KOPT-K1 (cell line): Measurements from ENCODE around the gene DNAH14.

ENCODE experiments used
- H3K27ac ChIP-seq: fragments of 200-600 bp; sonication (generic); 2 replicates; pipeline ENCODE4 v1.5.1; 2016; ENCODE audit warnings: antibody characterized with exemption, mild to moderate bottlenecking, low read depth, low read length; ENCODE audit not compliant: poor library complexity, severe bottlenecking
- H3K36me3 ChIP-seq: fragments of 200-600 bp; sonication (generic); 2 replicates; pipeline ENCODE4 v1.5.1; 2017; ENCODE audit warnings: antibody characterized with exemption, mild to moderate bottlenecking, low read length, moderate library complexity; ENCODE audit not compliant: insufficient read depth
- H3K9me3 ChIP-seq: fragments of 200-600 bp; sonication (generic); 2 replicates; pipeline ENCODE4 v1.5.1; 2017; ENCODE audit warnings: antibody characterized with exemption, low read length, mild to moderate bottlenecking; ENCODE audit not compliant: insufficient read depth, poor library complexity, severe bottlenecking

Gene DNAH14

DNA sequence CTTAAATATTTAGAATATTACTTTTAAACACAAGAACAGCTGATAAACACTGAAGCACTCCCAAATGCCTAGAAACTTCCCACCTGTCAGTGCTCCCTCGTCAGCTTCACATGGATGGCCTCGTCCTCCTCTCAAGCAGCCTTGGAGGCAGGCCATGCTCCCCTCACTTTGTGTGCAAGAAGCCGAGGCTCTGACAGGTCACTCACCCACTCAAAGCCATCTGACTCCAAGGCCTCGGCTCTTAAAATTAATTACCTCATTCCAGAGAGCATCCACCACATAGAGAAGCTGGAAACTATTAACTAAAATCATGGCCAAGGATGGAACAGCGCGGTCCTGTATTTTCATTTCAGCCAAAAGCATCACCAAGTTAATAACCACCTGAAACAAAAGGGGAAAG is 480.6 kb downstream of the DNAH14 start:
- H3K27ac ChIP-seq = no peak overlapping the region
- H3K36me3 ChIP-seq = peaks cover 100% of the 10 kb centered on the region
- no peaks in the 10 kb centered on the region for H3K9me3 ChIP-seq

DNA sequence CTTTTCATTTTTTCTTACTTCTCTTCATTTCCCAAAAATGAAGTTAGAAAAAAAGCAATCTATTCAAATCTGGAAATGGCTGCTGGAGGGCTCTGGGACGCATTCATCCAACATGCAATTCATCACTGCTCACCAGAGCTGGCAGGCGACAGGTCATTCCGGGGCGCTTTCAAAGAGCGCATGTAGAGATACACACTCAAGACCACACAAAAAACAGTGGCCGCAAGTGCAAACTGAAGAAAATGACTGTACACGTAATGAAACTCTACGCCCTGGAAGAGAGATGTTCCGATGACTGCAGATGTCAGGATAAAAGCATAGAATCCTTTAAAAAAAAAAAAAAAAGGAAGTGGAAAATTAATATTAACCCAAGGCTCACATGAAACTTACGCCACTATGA is 482.8 kb downstream of the DNAH14 start:
- no peaks in the 10 kb centered on the region for H3K9me3 ChIP-seq
- peaks cover 100% of the 10 kb centered on the region for H3K36me3 ChIP-seq
- H3K27ac ChIP-seq = no peak overlapping the region

DNA sequence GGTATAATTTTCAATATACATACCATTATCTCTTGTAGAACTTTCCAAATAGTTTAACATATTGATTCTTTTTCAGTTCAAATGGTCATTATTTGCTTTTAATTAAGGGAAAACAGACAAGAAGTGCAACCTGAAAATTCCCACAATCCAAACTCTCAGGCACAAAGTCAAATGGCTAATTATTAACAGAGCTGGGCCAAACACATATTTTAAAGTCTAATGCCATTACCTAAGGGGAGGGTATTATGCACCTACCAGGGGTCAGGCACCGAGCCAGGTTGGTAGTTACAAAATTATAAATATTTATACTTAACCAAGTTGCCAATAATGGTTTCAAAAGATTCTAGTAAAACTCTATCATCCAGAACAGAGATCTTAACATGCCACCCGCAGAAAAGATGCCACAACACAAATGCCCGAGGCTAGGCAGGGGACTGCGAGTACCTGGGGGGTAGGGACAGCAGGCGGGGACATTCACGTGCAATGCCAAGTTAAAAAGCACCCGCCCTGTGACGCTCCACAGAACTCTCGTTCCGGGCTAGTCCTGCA is 483.4 kb downstream of the DNAH14 start:
- Histone ChIP-seq H3K36me3 (peaks cover 100% of the 10 kb centered on the region), H3K27ac (no peak overlapping the region), H3K9me3 (no peaks in the 10 kb centered on the region)

DNA sequence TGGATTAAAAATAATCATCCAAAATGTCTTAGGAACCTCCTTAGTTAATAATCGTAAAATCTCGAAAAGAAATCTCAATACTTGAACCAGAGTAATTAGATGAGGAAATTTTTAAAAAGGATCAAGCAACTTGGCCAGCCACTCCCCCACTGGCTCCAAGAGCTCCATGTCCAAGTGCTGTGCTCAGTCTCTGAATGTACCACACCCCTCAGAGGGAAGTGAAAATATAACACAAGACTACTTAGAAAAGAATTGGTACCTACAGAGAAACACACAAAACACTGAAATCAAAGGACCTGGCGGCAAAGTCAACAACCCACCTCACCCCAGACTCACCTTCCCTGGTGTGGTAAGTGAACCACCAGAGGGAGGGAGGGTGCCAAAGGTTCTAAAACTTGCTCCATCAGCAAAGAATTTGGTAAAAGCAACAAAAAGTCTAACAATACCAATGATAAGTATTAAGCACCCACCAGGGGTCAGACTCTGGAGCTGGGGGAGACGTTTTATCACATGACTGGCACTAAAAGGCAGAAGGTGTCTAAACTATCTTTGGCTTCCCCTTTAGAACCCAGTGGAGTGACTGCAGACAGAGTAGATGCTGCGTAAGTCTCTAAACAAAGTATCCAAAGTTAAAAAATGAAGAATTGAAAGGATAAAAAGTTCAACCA is 484.4 kb downstream of the DNAH14 start:
- Histone ChIP-seq H3K27ac (no peak overlapping the region), H3K36me3 (peaks cover 100% of the 10 kb centered on the region), H3K9me3 (no peaks in the 10 kb centered on the region)

DNA sequence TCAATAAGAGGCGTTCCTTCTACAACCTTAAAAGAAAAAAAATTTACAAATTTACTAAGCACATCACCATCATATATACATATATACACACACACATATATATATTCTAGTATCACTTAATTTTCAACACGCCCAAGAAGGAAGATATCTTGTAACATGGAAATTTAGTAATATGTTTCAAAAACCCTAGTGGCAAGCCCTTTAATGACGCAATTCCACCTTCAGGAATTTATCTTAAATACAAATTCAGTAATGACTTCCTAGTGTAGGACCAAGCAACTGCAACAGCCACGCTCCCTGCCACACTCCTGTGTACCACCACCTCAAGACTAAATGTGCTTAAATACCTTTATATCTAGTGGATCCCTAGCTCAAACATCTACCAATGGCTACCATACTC is 485.8 kb downstream of the DNAH14 start:
- no peaks in the 10 kb centered on the region for H3K9me3 ChIP-seq
- H3K27ac ChIP-seq = no peak overlapping the region
- H3K36me3 ChIP-seq = peaks cover 100% of the 10 kb centered on the region

DNA sequence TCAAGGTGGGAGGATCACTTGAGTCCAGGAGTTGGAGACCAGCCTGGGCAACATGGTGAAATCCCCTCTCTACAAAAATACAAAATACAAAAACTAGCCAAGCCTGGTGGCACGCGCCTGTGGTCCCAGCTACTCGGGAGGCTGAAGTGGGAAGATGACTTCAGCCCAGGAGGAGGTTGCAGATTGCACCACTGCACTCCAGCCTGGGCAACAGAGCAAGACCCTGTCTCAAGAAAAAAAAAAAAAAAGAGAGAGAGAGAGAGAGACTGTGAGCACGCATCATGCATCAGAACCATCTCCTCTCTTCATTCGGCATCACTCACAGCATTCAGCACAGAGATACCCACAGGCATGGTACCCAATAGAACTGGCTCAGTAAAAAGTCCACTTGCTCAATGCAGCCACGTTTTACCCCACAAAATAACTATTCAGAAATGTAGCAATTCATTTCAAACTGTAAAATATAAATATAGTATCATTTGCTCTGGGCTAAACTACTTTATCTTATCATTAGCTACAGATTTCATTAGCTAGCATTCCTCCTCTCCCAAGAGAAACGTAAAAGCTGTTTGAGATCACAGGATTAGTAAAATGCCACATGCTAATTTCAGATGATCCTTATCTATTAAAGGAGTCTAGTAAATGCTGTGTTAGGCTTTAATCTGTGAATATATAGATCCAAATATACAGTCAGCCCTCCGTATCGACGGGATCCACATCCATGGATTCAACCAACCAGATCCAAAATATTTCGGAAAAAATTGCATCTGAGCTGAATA is 486.7 kb downstream of the DNAH14 start:
- Histone ChIP-seq H3K27ac (no peak overlapping the region), H3K9me3 (no peaks in the 10 kb centered on the region), H3K36me3 (peaks cover 100% of the 10 kb centered on the region)

DNA sequence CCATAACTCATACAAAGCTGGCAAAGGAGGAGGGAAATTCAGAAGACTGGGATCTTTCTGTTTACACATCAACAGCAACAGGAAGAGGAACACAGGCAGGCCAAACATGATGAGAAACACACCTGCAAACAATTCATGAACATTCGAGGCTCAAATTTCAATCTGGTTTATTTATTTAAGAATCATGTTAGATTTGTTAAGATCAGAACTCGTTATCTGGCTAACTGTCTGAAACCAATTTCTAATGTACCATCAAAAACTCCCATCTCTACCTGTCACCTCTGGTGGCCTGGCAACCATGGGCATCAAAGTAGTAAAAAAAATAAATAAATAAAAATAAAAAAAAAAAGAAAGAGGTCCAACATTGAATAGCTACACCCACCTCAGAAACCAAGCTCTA is 488.6 kb downstream of the DNAH14 start:
- peaks cover 100% of the 10 kb centered on the region for H3K36me3 ChIP-seq
- H3K9me3 ChIP-seq = no peaks in the 10 kb centered on the region
- no peak overlapping the region for H3K27ac ChIP-seq

DNA sequence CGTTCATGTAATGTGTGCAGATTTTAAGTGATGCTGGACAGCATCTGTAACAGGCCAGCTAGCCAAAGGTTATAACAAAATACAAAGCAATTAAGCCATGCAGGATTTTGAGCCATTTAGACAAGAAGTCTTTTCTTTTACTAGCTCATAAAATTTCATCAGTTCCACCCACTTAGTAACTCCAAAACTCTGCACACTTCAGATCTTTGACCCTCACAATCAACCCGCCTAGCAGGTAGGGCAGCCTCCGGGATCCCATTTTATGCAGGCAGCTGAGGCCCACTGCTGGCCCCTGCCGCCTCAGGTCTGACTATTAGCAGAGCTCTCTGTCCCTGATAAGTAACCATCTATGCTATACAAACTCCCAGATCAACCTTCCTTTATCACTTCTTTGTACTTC is 489.1 kb downstream of the DNAH14 start:
- H3K36me3 ChIP-seq = peaks cover 100% of the 10 kb centered on the region
- H3K9me3 ChIP-seq = no peaks in the 10 kb centered on the region
- no peak overlapping the region for H3K27ac ChIP-seq

DNA sequence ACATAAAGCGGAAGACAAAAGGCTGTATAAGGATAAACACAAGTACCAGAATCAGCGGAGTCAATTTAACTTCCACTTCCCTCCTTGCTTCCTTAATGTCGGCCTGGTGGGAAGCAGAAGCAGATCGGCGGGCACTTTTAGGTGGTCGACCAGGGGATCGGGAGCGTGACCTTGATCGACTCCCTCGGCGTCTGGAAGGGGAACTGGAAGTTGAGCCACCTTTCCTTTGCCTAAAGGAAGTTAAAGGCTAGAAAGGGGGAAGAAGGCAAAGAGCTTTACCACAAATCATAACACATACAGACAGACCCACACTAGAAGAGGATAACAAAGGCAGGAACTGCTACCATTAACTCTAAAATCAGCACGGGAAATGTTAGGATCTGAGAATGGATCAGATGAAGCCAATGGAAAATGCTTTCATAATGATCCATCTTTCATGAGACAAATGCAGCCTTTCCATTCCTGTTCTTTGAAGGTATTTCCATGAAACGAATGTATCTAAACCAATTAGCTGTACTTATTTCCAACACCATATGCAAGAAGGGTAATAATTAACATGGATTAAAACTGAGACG is 492.6 kb downstream of the DNAH14 start:
- H3K27ac ChIP-seq = no peak overlapping the region
- no peaks in the 10 kb centered on the region for H3K9me3 ChIP-seq
- H3K36me3 ChIP-seq = peaks cover 68% of the 10 kb centered on the region

DNA sequence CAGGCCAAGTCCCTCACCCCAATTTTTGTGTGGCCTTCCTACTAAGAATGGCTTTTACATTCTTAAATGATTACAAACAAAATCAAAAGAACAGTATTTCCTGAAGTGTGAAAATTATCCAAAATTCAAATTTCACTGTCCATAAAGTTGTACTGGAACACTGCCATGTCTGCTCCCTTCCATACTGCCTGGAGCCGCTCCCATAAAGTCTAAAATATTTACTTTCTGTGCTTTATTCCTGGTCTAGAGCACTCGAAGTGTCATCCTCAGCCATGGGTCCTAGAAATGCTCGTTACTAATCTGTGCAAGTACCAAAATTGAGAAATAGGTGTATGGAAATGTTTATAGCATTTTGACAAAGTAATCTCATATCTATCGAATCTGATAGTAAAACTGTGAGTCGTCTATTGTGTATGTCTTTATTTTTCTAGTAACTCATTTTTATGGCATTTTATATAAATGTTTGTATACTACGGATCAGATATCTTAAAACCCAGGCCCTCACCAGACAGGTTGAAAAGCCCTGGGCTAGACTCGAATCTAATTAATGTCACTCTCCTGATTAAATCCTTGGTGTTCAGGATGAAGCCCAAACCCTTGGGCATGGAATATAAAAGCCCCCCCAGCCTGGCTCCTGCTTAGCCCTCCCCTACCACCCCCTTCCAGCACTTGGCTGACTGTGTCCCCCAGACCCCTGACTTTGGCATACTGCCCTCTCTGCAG is 493.5 kb downstream of the DNAH14 start:
- H3K27ac ChIP-seq = no peak overlapping the region
- H3K36me3 ChIP-seq = peaks cover 60% of the 10 kb centered on the region
- no peaks in the 10 kb centered on the region for H3K9me3 ChIP-seq

DNA sequence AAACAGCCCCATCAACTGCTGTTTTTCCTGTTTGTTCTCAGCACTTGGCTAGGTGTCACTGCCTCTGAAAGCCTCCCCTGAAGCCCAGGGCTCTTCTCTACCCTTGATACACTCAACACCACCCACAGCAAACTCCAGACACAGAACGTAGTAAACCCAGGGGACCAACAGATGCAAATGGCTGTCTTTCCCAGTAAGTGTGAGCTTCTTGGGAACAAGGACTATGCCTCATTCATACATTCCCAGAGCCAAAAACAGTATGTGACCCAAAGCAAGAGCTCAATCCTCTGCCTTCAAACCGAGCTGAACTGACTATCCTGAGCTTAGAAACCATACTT is 494.0 kb downstream of the DNAH14 start:
- H3K27ac ChIP-seq = peak overlapping the region; percentile 6
- peaks cover 54% of the 10 kb centered on the region for H3K36me3 ChIP-seq
- no peaks in the 10 kb centered on the region for H3K9me3 ChIP-seq

DNA sequence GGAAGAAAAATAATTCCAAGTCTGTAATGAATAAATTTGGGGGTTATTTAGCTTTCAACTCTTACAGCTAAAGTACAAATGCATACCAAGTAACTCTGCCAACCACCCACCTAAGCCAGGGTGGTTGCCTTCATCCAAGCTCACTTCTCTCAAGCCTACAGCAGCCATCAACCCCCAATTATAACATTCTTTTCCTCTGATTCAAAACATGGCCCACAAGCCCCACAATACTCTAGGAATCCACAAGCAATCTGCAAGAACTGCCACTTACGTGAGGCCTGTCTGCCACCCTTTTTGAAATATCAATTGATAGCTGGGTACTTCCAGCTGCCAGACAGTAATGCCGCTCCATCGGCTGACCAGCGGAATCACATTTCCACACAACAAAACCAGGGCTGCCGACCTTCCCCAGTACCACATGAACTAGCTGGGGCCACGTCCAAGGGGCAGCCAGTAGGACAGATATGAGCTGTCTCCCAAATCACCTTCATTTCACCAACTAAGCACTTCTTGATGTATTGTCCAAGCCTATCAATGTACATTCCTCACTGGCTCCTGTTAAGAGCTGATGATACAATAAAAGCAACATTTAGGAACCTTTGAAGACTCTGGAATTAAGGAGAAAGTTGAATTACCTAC is 495.2 kb downstream of the DNAH14 start:
- peak overlapping the region; percentile 93 for H3K27ac ChIP-seq

DNA sequence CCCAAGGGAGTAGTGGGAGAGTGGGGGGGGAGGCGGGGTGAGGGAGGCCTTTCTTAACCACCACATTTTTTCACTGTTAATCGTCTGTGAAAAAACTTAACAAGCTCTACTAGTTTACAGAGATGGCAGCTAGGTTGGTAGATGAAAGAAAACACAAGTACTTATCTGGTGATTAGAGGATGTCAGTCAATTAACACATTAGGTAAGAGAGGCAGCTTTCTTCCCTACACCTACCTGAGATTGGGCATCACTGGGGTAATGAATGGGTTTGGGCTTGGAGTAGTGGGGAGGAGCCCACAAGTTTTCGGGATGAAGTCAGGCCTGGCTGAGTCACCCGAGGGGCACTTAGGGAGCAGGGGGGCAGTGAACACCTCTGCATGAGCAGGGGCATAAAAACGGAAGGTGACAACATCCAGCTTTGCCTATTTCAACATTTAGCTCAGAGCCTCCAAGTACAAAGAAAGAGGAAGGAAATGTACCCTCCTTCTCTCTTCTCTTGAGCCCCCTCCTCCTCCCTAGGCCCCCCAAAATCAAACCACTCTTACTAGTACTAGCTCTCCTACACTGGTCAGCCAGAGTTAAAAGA is 495.8 kb downstream of the DNAH14 start:
- Histone ChIP-seq H3K27ac (peak overlapping the region; percentile 93), H3K36me3 (peaks cover 36% of the 10 kb centered on the region), H3K9me3 (no peaks in the 10 kb centered on the region)

More for the DNA sequence above, 495.2 kb downstream of the DNAH14 start:
- H3K9me3 ChIP-seq = no peaks in the 10 kb centered on the region
- H3K36me3 ChIP-seq = peaks cover 42% of the 10 kb centered on the region

DNA sequence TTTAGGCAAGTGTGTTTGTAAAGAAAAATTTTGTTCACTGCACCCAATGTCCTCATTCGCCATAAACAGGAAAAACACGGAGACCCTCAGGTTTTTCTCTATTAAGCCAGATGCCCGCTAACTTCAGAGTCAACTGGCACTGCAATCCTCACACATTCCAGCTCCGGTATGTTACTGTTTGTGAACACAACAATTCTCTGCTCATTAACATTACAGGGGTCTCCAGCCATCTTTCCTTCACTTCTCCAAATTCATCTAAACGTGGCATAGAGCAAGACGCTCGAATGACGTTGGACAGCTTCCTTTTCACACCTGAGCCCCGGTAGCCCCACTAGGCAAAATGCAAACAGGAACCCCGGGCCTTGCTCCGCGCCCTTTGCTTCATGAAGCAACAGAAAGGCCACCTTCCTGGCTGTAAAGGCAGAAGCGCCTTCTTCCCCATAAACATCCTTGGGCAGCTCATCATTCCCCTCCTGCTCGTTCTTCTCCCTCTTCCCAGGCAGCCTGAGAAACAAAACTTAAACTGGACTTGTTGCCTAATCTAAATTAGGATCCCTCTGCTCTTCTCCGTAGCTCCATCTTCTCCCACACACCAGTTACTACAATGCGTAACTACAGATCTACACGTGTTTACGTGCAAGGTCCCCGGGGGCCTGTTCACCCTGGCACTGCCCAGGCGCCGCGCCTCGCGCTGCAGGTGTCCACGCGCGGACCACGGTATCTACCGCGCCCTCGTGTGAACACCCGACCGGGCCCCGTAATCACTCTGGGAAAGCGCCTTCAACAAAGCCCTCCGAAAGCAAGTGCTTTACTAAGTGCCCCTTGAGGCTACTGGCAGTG is 497.1 kb downstream of the DNAH14 start:
- Histone ChIP-seq H3K27ac (peak overlapping the region; percentile 93), H3K9me3 (no peaks in the 10 kb centered on the region), H3K36me3 (peaks cover 23% of the 10 kb centered on the region)
